GM21423 (cell line): Measurements from ENCODE around the gene PDE11A.
A peak's percentile ranks its signal among the peaks of the same experiment; 100 is the strongest.
"Not testable (repeated sequence)": the region's sequence is repeated elsewhere in the genome, so short reads cannot be mapped to it uniquely, and the experiment has no call there.

Experiments
- ATAC-seq: cut with Tn5 transposase; IDR thresholded peaks from one replicate; pipeline ENCODE4 v1.9.1; 2021; ENCODE audit warnings: mild to moderate bottlenecking, moderate library complexity; ENCODE audit not compliant: unreplicated experiment

The PDE11A gene

GRCh38 chr2:178072383-178073301 lies at the start of gene PDE11A:
Gene PDE11A (minus strand): TSS chr2:178072777. CDS start chr2:178072437, 340 bp downstream.
- ATAC-seq: peak; percentile 84

- ATAC-seq: no peak
Observed at GRCh38 chr2:178119179-178119922, 46.8 kb upstream of the PDE11A start.

GRCh38 chr2:178117725-178118124 lies 45.1 kb upstream of the PDE11A start:
- no peak for ATAC-seq

- no peak for ATAC-seq
Observed at GRCh38 chr2:178115271-178115670, 42.7 kb upstream of the PDE11A start.

GRCh38 chr2:178114462-178114861 lies 41.9 kb upstream of the PDE11A start:
- ATAC-seq: peak; percentile 41

GRCh38 chr2:178112202-178113152 lies 39.9 kb upstream of the PDE11A start, which contains the start of gene RBM45:
Gene RBM45 (plus strand): TSS chr2:178112437. CDS start chr2:178112547, 110 bp downstream.
- peak; percentile 93 for ATAC-seq

GRCh38 chr2:178111743-178112142 lies 39.2 kb upstream of the PDE11A start:
- ATAC-seq: no peak

GRCh38 chr2:178110681-178111080 lies 38.1 kb upstream of the PDE11A start:
- ATAC-seq: no peak

- no peak for ATAC-seq
Observed at GRCh38 chr2:178109813-178110212, 37.2 kb upstream of the PDE11A start.

- ATAC-seq: no peak
Observed at GRCh38 chr2:178108176-178108575, 35.6 kb upstream of the PDE11A start.

GRCh38 chr2:178106053-178106452 lies 33.5 kb upstream of the PDE11A start:
- no peak for ATAC-seq

- no peak for ATAC-seq
Observed at GRCh38 chr2:178105566-178105965, 33.0 kb upstream of the PDE11A start.

GRCh38 chr2:178101321-178102079 lies 28.9 kb upstream of the PDE11A start:
- no peak for ATAC-seq

GRCh38 chr2:178093471-178093870 lies 20.9 kb upstream of the PDE11A start:
- ATAC-seq: no peak

GRCh38 chr2:178088774-178089270 lies 16.2 kb upstream of the PDE11A start:
- no peak for ATAC-seq

- no peak for ATAC-seq
Observed at GRCh38 chr2:178084273-178084672, 11.7 kb upstream of the PDE11A start.

- ATAC-seq: no peak
Observed at GRCh38 chr2:178082408-178083045, 9.9 kb upstream of the PDE11A start.

GRCh38 chr2:178079279-178079678 lies 6.7 kb upstream of the PDE11A start:
- not testable (repeated sequence) for ATAC-seq

- no peak for ATAC-seq
Observed at GRCh38 chr2:178076130-178076529, 3.6 kb upstream of the PDE11A start.
